HepG2 (cell line): ENCODE data around the gene BMERB1. TPM values are rescaled to one million over a fixed set of nuclear protein-coding genes. Genes with fewer than 3 reads are reported as not detected.

Experiments used
- BORCS8-MEF2B ChIP-seq: sonication (generic); formaldehyde crosslinking; IDR thresholded peaks from 2 replicates; pipeline ENCODE4 v1.8.0; 2022; ENCODE audit warnings: mild to moderate bottlenecking, missing genetic modification reagents
- CTCF ChIP-seq: sonication (generic); formaldehyde crosslinking; IDR thresholded peaks from 2 replicates; pipeline ENCODE4 v1.5.0; 2020; ENCODE audit warnings: mild to moderate bottlenecking, missing genetic modification reagents, moderate library complexity
- FOSL2 ChIP-seq: sonication (generic); formaldehyde crosslinking; IDR thresholded peaks from 2 replicates; pipeline ENCODE4 v1.4.0; 2020; ENCODE audit warnings: missing genetic modification reagents
- GTF3A ChIP-seq: sonication (generic); formaldehyde crosslinking; conservative IDR thresholded peaks from 2 replicates; pipeline ENCODE4 v1.4.0; 2020; ENCODE audit warnings: mild to moderate bottlenecking, missing genetic modification reagents
- KIAA2018 ChIP-seq: sonication (generic); formaldehyde crosslinking; IDR thresholded peaks from 2 replicates; pipeline ENCODE4 v1.5.0; 2020; ENCODE audit warnings: mild to moderate bottlenecking, missing genetic modification reagents, borderline replicate concordance
- LBX2 ChIP-seq: sonication (generic); formaldehyde crosslinking; IDR thresholded peaks from 2 replicates; pipeline ENCODE4 v1.5.0; 2020; ENCODE audit warnings: missing genetic modification reagents, mild to moderate bottlenecking, borderline replicate concordance
- MBD4 ChIP-seq: IDR thresholded peaks from 2 replicates; pipeline ENCODE4 v1.6.1; 2012; ENCODE audit warnings: low read length, inconsistent platforms, borderline replicate concordance
- MIXL1 ChIP-seq: IDR thresholded peaks from 2 replicates; pipeline ENCODE4 v1.6.1; 2016
- NFATC3 ChIP-seq: sonication (generic); formaldehyde crosslinking; IDR thresholded peaks from 2 replicates; pipeline ENCODE4 v1.5.1; 2020; ENCODE audit warnings: mild to moderate bottlenecking, missing genetic modification reagents
- PAXIP1 ChIP-seq: sonication (generic); formaldehyde crosslinking; conservative IDR thresholded peaks from 2 replicates; pipeline ENCODE4 v1.4.0; 2020; ENCODE audit warnings: mild to moderate bottlenecking, missing genetic modification reagents, moderate library complexity
- SIX4 ChIP-seq: sonication (generic); formaldehyde crosslinking; IDR thresholded peaks from 2 replicates; pipeline ENCODE4 v1.4.0; 2020; ENCODE audit warnings: missing genetic modification reagents
- TRIM24 ChIP-seq: sonication (generic); formaldehyde crosslinking; IDR thresholded peaks from 2 replicates; pipeline ENCODE4 v1.8.0; 2022; ENCODE audit warnings: mild to moderate bottlenecking, missing genetic modification reagents
- ZNF225 ChIP-seq: sonication (generic); formaldehyde crosslinking; IDR thresholded peaks from 2 replicates; pipeline ENCODE4 v1.4.0; 2020; ENCODE audit warnings: mild to moderate bottlenecking, missing genetic modification reagents
- ZNF383 ChIP-seq: sonication (generic); formaldehyde crosslinking; IDR thresholded peaks from 2 replicates; pipeline ENCODE4 v1.4.0; 2020; ENCODE audit warnings: missing genetic modification reagents, mild to moderate bottlenecking, borderline replicate concordance
- ZNF510 ChIP-seq: sonication (generic); formaldehyde crosslinking; IDR thresholded peaks from 2 replicates; pipeline ENCODE4 v1.4.0; 2020; ENCODE audit warnings: low read depth, mild to moderate bottlenecking, missing genetic modification reagents
- polyA plus RNA-seq, 8 experiments: library from polyadenylated mRNA; depleted of rRNA in 3 of 8; stranded (reverse) in 7 of 8; unstranded in 1 of 8; fragments of >200 nt; fragmentation: Illumina TruSeq in 4 of 8; extraction: Trizol in 4 of 8; gene quantifications; 2 replicates each; pipeline versions ENCODE4 v1.2.1 to v1.2.3, GENCODE V29; 2011 to 2016; ENCODE audit warnings: low read depth in 4 of 8, missing spikeins in 1 of 8, mixed read lengths in 1 of 8; ENCODE audit not compliant: insufficient read depth in 1 of 8
- total RNA-seq, 5 experiments: library from RNA; depleted of rRNA; stranded (reverse); fragments of >200 nt; fragmentation: Illumina TruSeq; extraction: Trizol; gene quantifications; 2 replicates each; pipeline ENCODE4 v1.2.3, GENCODE V29; 2016; ENCODE audit warnings: low read depth in 1 of 5

BMERB1 gene
- total and polyA plus RNA-seq, 2 of the 13 experiments (the other 11 are each of a cell fraction or from before 2014, with no cell fraction given): 1.4 TPM

- TF ChIP-seq MIXL1: no peak
- 0 out of 2 replicates have a peak, but pooled peaks have one; percentile 58 for TF ChIP-seq ZNF510 (CRISPR knock-in tag)
- 0 out of 2 replicates have a peak, but pooled peaks have one; percentile 71 for TF ChIP-seq ZNF383 (CRISPR knock-in tag)
- TF ChIP-seq CTCF (CRISPR knock-in tag): 0 out of 2 replicates have a peak, but pooled peaks have one; percentile 18
- peak; percentile 59; the same call in 1 of the 2 replicates for TF ChIP-seq LBX2
- TF ChIP-seq GTF3A (CRISPR knock-in tag): no peak
- no peak for TF ChIP-seq TRIM24
- TF ChIP-seq MBD4: no peak
- no peak for TF ChIP-seq SIX4
- TF ChIP-seq NFATC3 (CRISPR knock-in tag): no peak
- no peak for TF ChIP-seq KIAA2018 (CRISPR knock-in tag)
- peak; percentile 36; the same call in 1 of the 2 replicates for TF ChIP-seq BORCS8-MEF2B (CRISPR knock-in tag)
- TF ChIP-seq ZNF225 (CRISPR knock-in tag): 0 out of 2 replicates have a peak, but pooled peaks have one; percentile 56
- TF ChIP-seq FOSL2 (CRISPR knock-in tag): peak; percentile 67
- peak; percentile 26; the same call in 1 of the 2 replicates for TF ChIP-seq PAXIP1 (CRISPR knock-in tag)
Measured at GRCh38 chr16:15607700-15608396, 173.5 kb downstream of the BMERB1 start (continued).
